ENCODE results near the gene SLC25A23. TPM values are rescaled to one million over a fixed set of nuclear protein-coding genes. Genes with fewer than 3 reads are reported as not detected.

Gene SLC25A23
- polyA plus RNA-seq, 1 of the 3 experiments (the other 2 are of a cell fraction), result 10.9 TPM

GRCh38 chr19:6415591-6416190, 43.9 kb downstream of the SLC25A23 start:
- Histone ChIP-seq H3K9me2 (no peaks in the 10 kb centered on the region), H3K36me3 (replicated peaks in 1 of 2; ENCODE audit: control insufficient read depth in 1 of 2, insufficient read depth in 2 of 2, low read length in 1 of 2) (peaks cover 27 to 67% of the 10 kb centered on the region in 2 experiments), H3F3A (replicated peaks; ENCODE audit: insufficient read depth) (no peaks in the 10 kb centered on the region), H3K4me2 (no peak overlapping the region), H3K79me2 (ENCODE audit: insufficient read depth) (peaks cover 27% of the 10 kb centered on the region), H3K4me1 (ENCODE audit: control insufficient read depth in 1 of 2, insufficient read depth in 2 of 2, low read depth in 1 of 2, low read length in 1 of 2) (no peaks in the 10 kb centered on the region), H3K9ac (no peak overlapping the region), H3K9me3 (no peaks in the 10 kb centered on the region), H3K27me3 (ENCODE audit: insufficient read depth) (no peaks in the 10 kb centered on the region), H3K4me3 (ENCODE audit: low read depth in 2 of 2, low read length in 1 of 2) (no peak overlapping the region), H3K27ac (ENCODE audit: low read depth in 2 of 2, low read length in 1 of 2) (no peak overlapping the region), H4K20me1 (ENCODE audit: insufficient read depth) (peaks cover 33% of the 10 kb centered on the region), H2AFZ (ENCODE audit: low read depth) (no peak overlapping the region)
- DNase-seq, result no peak
- no peak for TF ChIP-seq YY1 (IDR thresholded peaks at IDR 0.05; ENCODE audit: low read depth)
- no peak for TF ChIP-seq PBX3 (IDR thresholded peaks at IDR 0.05)
- TF ChIP-seq NFIC (IDR thresholded peaks at IDR 0.05; ENCODE audit: borderline replicate concordance), result no peak
- TF ChIP-seq RFX5 (IDR thresholded peaks at IDR 0.05; ENCODE audit: low read length), result no peak
- TF ChIP-seq RCOR1 (IDR thresholded peaks at IDR 0.05; ENCODE audit: low read length), result no peak
- no peak for TF ChIP-seq EZH2phosphoT487 (IDR thresholded peaks at IDR 0.05; ENCODE audit: borderline replicate concordance, low read depth)
- no peak for TF ChIP-seq ZBTB33 (IDR thresholded peaks at IDR 0.05; ENCODE audit: borderline replicate concordance, low read depth)
- TF ChIP-seq JUND (IDR thresholded peaks at IDR 0.05), result no peak
- no peak for TF ChIP-seq SMC3 (IDR thresholded peaks at IDR 0.05; ENCODE audit: low read depth, low read length)
- no peak for TF ChIP-seq MXI1 (IDR thresholded peaks at IDR 0.05; ENCODE audit: low read depth, low read length)
- TF ChIP-seq, protein P1, sequence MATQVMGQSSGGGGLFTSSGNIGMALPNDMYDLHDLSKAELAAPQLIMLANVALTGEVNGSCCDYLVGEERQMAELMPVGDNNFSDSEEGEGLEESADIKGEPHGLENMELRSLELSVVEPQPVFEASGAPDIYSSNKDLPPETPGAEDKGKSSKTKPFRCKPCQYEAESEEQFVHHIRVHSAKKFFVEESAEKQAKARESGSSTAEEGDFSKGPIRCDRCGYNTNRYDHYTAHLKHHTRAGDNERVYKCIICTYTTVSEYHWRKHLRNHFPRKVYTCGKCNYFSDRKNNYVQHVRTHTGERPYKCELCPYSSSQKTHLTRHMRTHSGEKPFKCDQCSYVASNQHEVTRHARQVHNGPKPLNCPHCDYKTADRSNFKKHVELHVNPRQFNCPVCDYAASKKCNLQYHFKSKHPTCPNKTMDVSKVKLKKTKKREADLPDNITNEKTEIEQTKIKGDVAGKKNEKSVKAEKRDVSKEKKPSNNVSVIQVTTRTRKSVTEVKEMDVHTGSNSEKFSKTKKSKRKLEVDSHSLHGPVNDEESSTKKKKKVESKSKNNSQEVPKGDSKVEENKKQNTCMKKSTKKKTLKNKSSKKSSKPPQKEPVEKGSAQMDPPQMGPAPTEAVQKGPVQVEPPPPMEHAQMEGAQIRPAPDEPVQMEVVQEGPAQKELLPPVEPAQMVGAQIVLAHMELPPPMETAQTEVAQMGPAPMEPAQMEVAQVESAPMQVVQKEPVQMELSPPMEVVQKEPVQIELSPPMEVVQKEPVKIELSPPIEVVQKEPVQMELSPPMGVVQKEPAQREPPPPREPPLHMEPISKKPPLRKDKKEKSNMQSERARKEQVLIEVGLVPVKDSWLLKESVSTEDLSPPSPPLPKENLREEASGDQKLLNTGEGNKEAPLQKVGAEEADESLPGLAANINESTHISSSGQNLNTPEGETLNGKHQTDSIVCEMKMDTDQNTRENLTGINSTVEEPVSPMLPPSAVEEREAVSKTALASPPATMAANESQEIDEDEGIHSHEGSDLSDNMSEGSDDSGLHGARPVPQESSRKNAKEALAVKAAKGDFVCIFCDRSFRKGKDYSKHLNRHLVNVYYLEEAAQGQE (IDR thresholded peaks at IDR 0.05; ENCODE audit: low read depth, low read length), result no peak
- no peak for TF ChIP-seq FOXM1 (IDR thresholded peaks at IDR 0.05; ENCODE audit: low read depth)
- TF ChIP-seq MAX (IDR thresholded peaks at IDR 0.05; ENCODE audit: low read depth), result no peak
- TF ChIP-seq, protein P2, sequence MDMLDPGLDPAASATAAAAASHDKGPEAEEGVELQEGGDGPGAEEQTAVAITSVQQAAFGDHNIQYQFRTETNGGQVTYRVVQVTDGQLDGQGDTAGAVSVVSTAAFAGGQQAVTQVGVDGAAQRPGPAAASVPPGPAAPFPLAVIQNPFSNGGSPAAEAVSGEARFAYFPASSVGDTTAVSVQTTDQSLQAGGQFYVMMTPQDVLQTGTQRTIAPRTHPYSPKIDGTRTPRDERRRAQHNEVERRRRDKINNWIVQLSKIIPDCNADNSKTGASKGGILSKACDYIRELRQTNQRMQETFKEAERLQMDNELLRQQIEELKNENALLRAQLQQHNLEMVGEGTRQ (IDR thresholded peaks at IDR 0.05; ENCODE audit: borderline replicate concordance, low read depth, low read length), result no peak
- no peak for TF ChIP-seq RAD21 (IDR thresholded peaks at IDR 0.05; ENCODE audit: low read length)
- TF ChIP-seq GABPA (IDR thresholded peaks at IDR 0.05; ENCODE audit: low read depth), result no peak
- no peak for TF ChIP-seq EP300 (IDR thresholded peaks at IDR 0.05; ENCODE audit: borderline replicate concordance in 1 of 2, low read depth in 1 of 2, low read length in 1 of 2)
- TF ChIP-seq FOXJ3 (CRISPR knock-in tag; IDR thresholded peaks at IDR 0.05), result no peak
- TF ChIP-seq NRF1 (IDR thresholded peaks at IDR 0.05; ENCODE audit: low read depth, low read length), result no peak
- no peak for TF ChIP-seq TAF1 (IDR thresholded peaks at IDR 0.05; ENCODE audit: borderline replicate concordance, low read depth, low read length)
- ChIA-PET CTCF (no interaction called here), POLR2A (no interaction called here)
- 97% methylated on average over 26 of the region's 32 CpGs for WGBS (ENCODE audit: low lambda C conversion rate)
